Ovary (tissue), 9 donors: Measurements from ENCODE around the gene KRTAP5-5. TPM values are rescaled to one million over a fixed set of nuclear protein-coding genes. Genes with fewer than 3 reads are reported as not detected.
"Not testable (repeated sequence)": the region's sequence is repeated elsewhere in the genome, so short reads cannot be mapped to it uniquely, and the experiment has no call there.

ENCODE experiments used
- DNase-seq, 5 donors: peaks; one replicate each; pipeline ENCODE4 v3.0.0-alpha.2; 2019 to 2020
- H3K27ac ChIP-seq, 2 donors: fragments of 200-600 bp; one replicate each; pipeline versions ENCODE4 v1.5.1 to v1.8.0; 2019 to 2022
- H3K27me3 ChIP-seq: fragments of 200-600 bp; one replicate; pipeline ENCODE4 v1.8.0; 2022
- H3K36me3 ChIP-seq: fragments of 200-600 bp; sonication (generic); one replicate; pipeline ENCODE4 v1.5.1; 2019
- H3K4me1 ChIP-seq: one replicate; pipeline ENCODE4 v1.8.1; 2013; ENCODE audit warnings: mild to moderate bottlenecking, moderate library complexity; ENCODE audit not compliant: insufficient read depth
- H3K4me3 ChIP-seq: fragments of 200-600 bp; sonication (generic); one replicate; pipeline ENCODE4 v1.5.1; 2017
- H3K9me3 ChIP-seq, 2 donors: fragments of 200-600 bp in 1 of 2; sonication (generic) in 1 of 2; one replicate each; pipeline versions ENCODE4 v1.5.1 to v1.8.1; 2013 to 2019; ENCODE audit warnings: mild to moderate bottlenecking in 1 of 2, moderate library complexity in 1 of 2
- CTCF ChIP-seq, 3 donors: fragments of 450-650 bp in 2 of 3; fragments of 200-600 bp in 1 of 3; IDR thresholded peaks; one replicate each; pipeline versions ENCODE4 v1.5.1 to v1.8.0; 2016 to 2022; ENCODE audit warnings: antibody characterized with exemption in 3 of 3, mild to moderate bottlenecking in 1 of 3
- EP300 ChIP-seq: sonication (generic); formaldehyde crosslinking; IDR thresholded peaks from one replicate; pipeline ENCODE4 v1.6.1; 2017; ENCODE audit warnings: antibody characterized with exemption
- POLR2A ChIP-seq: fragments of 450-650 bp; IDR thresholded peaks from one replicate; pipeline ENCODE4 v1.6.1; 2017; ENCODE audit warnings: antibody characterized with exemption, mild to moderate bottlenecking, moderate library complexity
- WGBS, 3 donors: extraction: QIAGEN DNeasy Blood & Tissue Kit in 1 of 3; methylation state at CpG; one replicate each; pipeline versions ENCODE4 v1.1.5 to v1.1.7; 2013 to 2017; 5-methylcytosine and 5-hydroxymethylcytosine counted together
- intact Hi-C, 4 donors: fragments of 100-400 bp; cut with DNase I; formaldehyde crosslinking; loops; one replicate each; pipeline versions ENCODE4 v1.11.0 to v1.15.1; 2022 to 2023
- polyA plus RNA-seq, 2 donors: library from polyadenylated mRNA; stranded (reverse); fragments of 200-250 nt in 1 of 2; fragments of 350-450 nt in 1 of 2; fragmentation: Illumina TruSeq in 1 of 2; extraction: RNeasy Lipid Tissue Mini Kit (QIAGEN cat#74804) in 1 of 2; gene quantifications; one replicate each; pipeline ENCODE4 v1.2.3, GENCODE V29; 2013 to 2014
- total RNA-seq, 7 donors: library from RNA; depleted of rRNA in 2 of 7; stranded (reverse); fragments of >200 nt in 2 of 7; fragmentation: NEBNext Ultra II Directional in 3 of 7; extraction: Animal tissue kit (Norgen Biotek cat#: 25700) in 3 of 7; gene quantifications; one replicate each; pipeline versions ENCODE4 v1.1.0 to v1.2.4, GENCODE V29; 2016 to 2023
- donor health status: DM: no; HTN: no; CAD: no; lungs with moderate emphysema.
- donor health status: DM: no; HTN: no; CAD: no.
- donor health status: Bipolar disorder and iron deficiency.
- donor health status: DM: yes; HTN: yes; CAD: no.
- donor health status: DM: no; HTN: no; CAD: no.
- donor health status: DM: yes; HTN: yes; CAD: no.

The KRTAP5-5 gene
- total and polyA plus RNA-seq, 9 donors = not detected

- H3K4me3 ChIP-seq = no peak within 1 kb of the TSS
- H3K36me3 ChIP-seq = no peaks in the 10 kb centered on the region
- no peak within 1 kb of the TSS for H3K27ac ChIP-seq
- no peaks in the 10 kb centered on the region for H3K9me3 ChIP-seq
- no peaks in the 10 kb centered on the region for H3K4me1 ChIP-seq
- TF ChIP-seq EP300 = no peak
- TF ChIP-seq POLR2A = no peak
- TF ChIP-seq CTCF (IDR thresholded peaks at IDR 0.05) = no peak
- intact Hi-C loops = no loop called here
- H3K27me3 ChIP-seq = no peaks in the 10 kb centered on the region
- WGBS, 3 donors = 0 to 4% methylated on average over 4 of the region's 4 CpGs; no CpG with 5 or more reads in 1 of the 3 donors
- no peak for DNase-seq
Observed at GRCh38 chr11:1597994-1598380, 31.6 kb upstream of the KRTAP5-5 start, which contains the start of gene KRTAP5-2. TSS of gene KRTAP5-2 (minus strand) at chr11:1598294. CDS start at chr11:1598250, 44 bp downstream.

GRCh38 chr11:1598406-1598805 lies 31.2 kb upstream of the KRTAP5-5 start:
- DNase-seq, H3K9me3 ChIP-seq, H3K4me1 ChIP-seq, H3K27ac ChIP-seq, intact Hi-C loops, H3K4me3 ChIP-seq, H3K27me3 ChIP-seq, H3K36me3 ChIP-seq: not testable (repeated sequence)
- WGBS, 3 donors = 56 to 73% (median 58%) methylated on average over 3 of the region's 3 CpGs

GRCh38 chr11:1598816-1599215 lies 30.8 kb upstream of the KRTAP5-5 start:
- no peaks in the 10 kb centered on the region for H3K36me3 ChIP-seq
- WGBS, 3 donors = 65 to 76% (median 68%) methylated on average over 6 of the region's 6 CpGs
- H3K27ac ChIP-seq = no peak overlapping the region
- no peaks in the 10 kb centered on the region for H3K4me1 ChIP-seq
- no peaks in the 10 kb centered on the region for H3K27me3 ChIP-seq
- TF ChIP-seq EP300 = no peak
- intact Hi-C loops = no loop called here
- no peaks in the 10 kb centered on the region for H3K9me3 ChIP-seq
- no peak overlapping the region for H3K4me3 ChIP-seq
- no peak for DNase-seq

GRCh38 chr11:1600626-1601025 lies 28.9 kb upstream of the KRTAP5-5 start:
- no peak for DNase-seq
- Histone ChIP-seq H3K4me1 (no peaks in the 10 kb centered on the region), H3K4me3 (no peak overlapping the region), H3K27ac (no peak overlapping the region), H3K36me3 (no peaks in the 10 kb centered on the region), H3K27me3 (no peaks in the 10 kb centered on the region), H3K9me3 (no peaks in the 10 kb centered on the region)
- WGBS, 3 donors = 69 to 79% (median 75%) methylated on average over 5 of the region's 5 CpGs
- TF ChIP-seq EP300 (no peak), CTCF (IDR thresholded peaks at IDR 0.05) (no peak), POLR2A (no peak)
- intact Hi-C loops = no loop called here

GRCh38 chr11:1601663-1602062 lies 27.9 kb upstream of the KRTAP5-5 start:
- intact Hi-C loops, H3K36me3 ChIP-seq, H3K27ac ChIP-seq, H3K4me1 ChIP-seq, H3K9me3 ChIP-seq, H3K27me3 ChIP-seq, H3K4me3 ChIP-seq, DNase-seq: not testable (repeated sequence)
- WGBS, 3 donors = 31 to 42% (median 33%) methylated on average over 3 of the region's 3 CpGs

GRCh38 chr11:1603629-1604028 lies 25.9 kb upstream of the KRTAP5-5 start:
- 57 to 86% (median 76%) methylated on average over 1 of the region's 1 CpG for WGBS, 3 donors

More at GRCh38 chr11:1603629-1604028, 25.9 kb upstream of the KRTAP5-5 start:
- Histone ChIP-seq H3K27ac (no peak overlapping the region), H3K4me1 (no peaks in the 10 kb centered on the region), H3K36me3 (no peaks in the 10 kb centered on the region), H3K4me3 (no peak overlapping the region), H3K27me3 (no peaks in the 10 kb centered on the region), H3K9me3 (no peaks in the 10 kb centered on the region)
- no peak for TF ChIP-seq EP300
- no peak for TF ChIP-seq CTCF (IDR thresholded peaks at IDR 0.05)
- TF ChIP-seq POLR2A = no peak
- intact Hi-C loops = no loop called here
- DNase-seq = no peak
